UCSD-AML1 (cell line): Measurements from ENCODE around the gene GCSH.

Experiments
- DNase-seq: peaks from one replicate; lab custom pipeline; 2025; ENCODE audit not compliant: unreplicated experiment; lab: John Stamatoyannopoulos, UW

GCSH gene

DNA sequence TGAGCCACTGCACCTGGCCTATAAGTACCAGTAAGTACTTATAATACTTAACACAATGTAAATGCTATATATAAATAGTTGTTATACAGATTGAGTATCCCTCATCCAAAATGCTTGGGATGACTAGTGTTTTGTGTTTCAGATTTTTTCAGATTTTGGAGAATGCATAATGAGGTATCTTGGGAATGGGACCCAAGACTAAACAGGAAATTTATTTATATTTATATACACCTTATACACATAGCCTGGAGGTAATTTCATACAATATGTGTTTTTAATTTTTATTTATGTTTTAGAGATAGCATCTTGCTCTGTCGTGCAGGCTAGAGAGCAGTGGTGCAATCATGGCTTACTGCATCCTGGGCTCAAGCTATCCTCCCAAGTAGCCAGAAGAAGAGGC, 9.8 kb upstream of the GCSH start:
- DNase-seq, result no peak

DNA sequence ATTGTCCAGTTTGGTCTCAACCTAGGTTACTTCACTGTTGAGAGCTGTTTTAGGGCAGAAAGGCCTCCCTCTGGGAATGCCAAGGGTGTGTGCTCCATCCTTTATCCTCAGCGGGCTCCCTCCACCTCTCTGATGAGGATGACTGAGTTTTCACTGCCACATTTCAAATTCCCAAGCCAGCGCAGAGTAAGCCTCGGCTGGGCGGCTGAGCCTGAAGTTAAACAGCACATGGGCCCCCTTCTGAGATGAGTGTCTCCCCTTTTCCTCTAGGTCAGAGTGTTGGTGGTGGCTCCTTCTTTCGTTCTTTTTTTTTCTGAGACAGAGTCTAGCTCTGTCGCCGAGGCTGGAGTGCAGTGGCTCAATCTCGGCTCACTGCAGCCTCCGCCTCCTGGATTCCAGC, 5.5 kb upstream of the GCSH start:
- no peak for DNase-seq

DNA sequence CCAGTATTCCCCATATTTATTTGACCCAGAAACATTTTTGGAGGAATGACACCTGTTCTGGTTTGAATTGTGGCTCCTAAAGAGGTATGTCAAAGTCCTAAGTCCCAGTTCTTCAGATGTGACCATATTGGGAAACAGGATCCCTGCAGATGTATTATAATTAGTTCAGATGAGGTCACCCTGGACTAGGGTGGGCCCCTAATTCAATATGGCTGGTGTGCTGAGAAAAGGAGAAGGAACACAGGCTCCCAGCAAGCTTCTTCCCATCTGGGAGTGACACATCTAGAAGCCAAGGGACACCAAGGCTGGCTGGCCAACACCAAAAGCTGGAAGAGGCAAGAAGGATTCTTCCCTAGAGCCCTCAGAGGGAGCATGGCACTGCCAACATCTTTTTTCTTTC, 3.8 kb upstream of the GCSH start:
- no peak for DNase-seq

DNA sequence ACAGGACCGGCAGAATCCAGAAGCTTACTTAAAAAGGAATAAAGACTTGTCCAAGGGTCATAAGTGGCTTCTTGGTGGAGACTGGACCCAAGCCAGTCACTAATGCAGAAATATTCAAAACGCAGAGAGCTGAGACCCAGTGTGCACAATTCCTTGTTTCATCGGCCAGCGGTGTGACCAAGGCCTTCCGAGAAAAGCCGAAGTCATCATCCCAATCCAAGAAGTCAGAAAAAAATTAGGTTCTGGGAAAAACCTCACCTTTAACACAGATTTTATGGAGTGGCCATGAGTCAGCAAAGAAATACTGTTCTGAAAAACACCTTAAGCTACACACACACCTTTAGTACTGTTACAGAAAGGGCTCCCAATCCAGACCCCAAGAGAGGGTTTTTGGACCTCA, 1.0 kb upstream of the GCSH start:
- DNase-seq, result no peak

DNA sequence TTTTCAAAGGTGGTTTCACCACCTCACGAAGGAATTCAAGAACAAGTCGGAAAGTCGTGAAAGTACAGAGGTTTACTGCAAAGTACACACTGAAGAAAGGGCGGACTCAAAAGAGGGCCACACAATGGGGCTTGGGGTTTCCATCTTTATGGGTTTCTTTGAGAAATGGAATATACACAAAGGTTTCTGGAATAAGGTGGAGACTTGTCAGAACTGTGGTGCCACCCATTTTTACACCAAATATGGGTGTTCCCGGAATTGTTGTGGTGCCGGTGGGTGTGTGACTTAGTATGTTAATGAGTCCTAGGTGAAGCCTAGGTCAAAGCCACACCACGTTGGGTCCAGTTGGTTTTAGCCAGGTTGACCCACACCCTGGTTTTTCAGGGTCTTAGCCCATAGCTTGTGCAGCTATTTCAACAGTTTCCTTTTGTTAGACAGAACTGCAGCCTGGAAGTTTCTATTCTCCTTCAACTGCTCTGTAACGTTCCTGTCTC, 567 bp upstream of the GCSH start:
- DNase-seq, result no peak

DNA sequence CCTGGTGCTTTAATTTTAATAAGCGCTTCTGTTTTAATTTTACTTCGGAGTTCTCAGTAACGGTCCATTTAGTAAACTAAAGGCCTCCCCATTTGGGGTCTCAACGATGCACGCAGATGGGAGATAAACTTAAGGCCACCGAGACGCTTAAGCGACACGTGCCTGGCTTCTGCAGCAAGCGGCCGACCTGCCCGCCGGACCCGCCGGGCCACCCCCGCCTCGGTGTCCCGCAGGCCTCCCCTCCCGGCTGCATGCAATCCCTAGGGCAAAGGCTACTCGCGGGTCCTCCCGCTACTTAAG, 592 bp downstream of the GCSH start:
- DNase-seq, result no peak

DNA sequence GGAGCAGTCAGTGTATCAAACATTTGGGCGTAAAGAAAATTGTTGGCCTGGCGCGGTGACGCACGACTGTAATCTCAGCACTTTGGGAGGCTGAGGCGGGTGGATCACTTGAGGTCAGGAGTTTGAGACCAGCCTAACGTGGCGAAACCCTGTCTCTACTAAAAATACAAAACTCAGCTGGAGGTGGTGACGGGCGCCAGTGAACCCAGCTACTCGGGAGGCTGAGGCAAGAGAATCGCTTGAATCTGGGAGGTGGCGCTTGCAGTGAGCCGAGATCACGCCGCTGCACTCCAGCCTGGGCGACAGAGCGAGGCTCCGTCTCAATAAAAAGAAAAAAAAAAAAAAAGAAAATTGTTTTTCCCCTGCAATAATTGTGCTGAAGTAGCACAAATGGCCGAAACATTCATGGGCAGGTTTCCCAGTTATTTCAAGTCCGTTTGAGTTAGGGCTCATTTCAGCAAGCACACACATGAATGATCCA, 1.4 kb downstream of the GCSH start:
- DNase-seq, result no peak

DNA sequence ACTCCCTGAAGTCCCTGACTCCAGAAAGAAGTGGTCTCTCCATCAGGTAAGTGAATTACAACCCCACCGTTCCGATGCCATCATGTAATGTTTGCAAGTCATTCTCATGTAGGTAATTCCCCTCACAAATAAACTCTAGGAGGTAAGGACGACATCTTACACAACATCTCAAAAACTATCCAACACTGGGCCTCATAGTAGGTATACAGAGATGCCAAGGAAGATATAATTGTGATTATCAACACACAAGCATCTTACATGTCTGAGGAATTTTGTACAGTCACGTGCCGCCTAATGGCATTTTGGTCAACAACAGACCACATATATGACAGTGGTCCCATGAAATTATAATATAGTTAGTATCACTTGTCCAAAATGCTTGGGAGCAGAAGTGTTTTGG, 7.4 kb downstream of the GCSH start:
- no peak for DNase-seq

DNA sequence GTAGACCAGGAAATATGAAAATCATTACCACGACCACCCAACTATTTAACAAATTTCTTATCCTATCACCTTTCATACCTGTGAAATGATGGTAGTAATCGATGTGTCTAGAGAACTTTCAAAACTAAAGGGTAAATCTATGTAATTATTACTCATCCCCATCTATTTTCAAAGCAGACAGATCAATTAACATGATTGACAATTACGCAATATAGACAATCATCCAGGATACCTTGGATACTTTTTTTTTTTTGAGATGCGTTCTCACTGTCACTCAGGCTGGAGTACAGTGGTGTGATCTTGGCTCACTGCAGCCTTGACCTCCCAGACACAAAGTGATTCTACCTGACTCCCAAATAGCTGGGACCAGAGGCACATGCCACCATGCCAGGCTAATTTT, 15.2 kb downstream of the GCSH start:
- no peak for DNase-seq

DNA sequence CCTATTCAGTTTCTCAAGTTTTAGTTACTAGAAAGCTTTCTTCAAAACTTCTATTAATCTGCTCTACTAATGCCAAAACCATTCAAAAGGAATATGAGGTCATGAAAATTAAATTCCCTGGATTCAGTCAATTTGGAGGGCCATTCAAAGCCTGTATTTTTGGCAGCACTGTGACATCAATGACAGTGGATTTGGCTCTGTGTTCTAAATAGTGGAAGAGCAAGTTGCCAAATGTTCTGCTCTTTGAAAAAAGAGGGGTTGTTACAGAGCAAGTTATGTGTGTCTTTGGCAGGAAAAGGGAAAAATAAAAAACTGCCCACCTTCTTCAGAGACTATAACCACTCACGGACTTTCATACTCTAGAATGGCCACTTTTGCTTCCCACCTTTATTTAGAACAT, 16.0 kb downstream of the GCSH start:
- no peak for DNase-seq

DNA sequence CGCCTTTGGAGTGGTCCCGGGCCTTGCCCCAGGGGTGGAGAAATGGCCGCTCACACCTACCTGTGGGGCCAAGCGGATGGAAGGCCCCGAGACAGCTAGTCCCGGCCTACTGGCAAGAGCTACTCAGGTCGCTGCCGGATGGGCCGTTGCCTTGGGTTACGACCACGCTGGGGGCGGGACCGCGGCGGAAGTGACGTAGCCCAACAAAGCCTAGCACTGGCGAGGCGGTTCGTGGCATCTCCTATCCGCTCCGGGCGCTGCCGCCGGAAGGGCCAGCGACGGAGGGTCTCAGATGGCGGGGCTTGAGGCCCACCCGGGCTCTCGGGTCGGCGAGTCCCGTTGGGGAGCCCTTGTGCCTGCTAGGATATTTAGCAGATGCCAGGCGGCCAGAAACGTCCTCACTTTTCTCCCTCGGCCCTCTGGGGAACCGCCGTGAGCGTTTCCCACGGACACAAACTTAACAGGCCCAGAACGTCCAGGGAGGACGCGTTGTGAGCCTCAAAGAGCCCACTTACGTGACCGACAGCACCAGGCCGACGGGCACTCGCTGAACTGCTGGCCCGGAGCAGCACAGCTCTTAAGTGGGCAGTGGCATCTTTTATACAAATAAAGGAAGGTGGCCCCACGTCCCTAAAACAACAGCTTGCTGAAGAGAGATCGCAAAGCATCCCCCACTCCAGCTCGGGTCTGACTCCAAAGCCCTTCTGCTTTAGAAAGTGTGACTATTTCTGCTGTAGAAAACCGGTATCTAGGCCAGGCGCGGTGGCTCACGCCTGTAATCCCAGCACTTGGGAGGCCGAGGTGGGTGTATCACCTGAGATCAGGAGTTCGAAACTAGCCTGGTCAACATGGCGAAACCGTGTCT, 18.9 kb downstream of the GCSH start, which contains the start of gene C16orf46:
TSS of gene C16orf46 (minus strand) at position 163 of the 865 bp plus-strand sequence. CDS start 13,283 bp downstream, outside the sequence.
- peak; percentile 97 for DNase-seq

DNA sequence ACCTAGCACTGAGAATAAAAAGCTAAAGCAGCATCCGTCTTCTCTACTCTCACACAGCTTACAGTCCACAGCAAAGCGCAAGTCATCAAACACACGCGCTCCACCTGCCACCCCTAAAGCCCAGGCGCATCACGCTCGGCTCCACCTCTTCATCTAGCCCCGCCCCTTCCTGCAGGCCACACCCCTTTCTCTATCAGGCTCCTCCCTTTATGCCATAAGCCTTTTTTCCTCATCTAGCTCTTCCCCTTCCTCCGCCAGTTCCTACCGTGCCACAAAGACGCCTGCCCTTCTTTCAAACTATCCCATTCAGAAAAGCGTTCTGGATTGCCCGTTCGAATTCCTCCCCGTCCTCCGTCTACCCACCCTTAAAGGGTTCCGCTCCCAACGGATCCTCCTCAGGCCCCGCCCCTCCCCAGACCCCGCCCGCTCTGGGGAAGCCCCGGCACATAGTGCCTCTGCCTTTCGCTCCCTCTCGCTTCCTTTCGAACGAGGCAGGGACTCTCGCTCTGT, 19.6 kb downstream of the GCSH start:
- peak; percentile 97 for DNase-seq

DNA sequence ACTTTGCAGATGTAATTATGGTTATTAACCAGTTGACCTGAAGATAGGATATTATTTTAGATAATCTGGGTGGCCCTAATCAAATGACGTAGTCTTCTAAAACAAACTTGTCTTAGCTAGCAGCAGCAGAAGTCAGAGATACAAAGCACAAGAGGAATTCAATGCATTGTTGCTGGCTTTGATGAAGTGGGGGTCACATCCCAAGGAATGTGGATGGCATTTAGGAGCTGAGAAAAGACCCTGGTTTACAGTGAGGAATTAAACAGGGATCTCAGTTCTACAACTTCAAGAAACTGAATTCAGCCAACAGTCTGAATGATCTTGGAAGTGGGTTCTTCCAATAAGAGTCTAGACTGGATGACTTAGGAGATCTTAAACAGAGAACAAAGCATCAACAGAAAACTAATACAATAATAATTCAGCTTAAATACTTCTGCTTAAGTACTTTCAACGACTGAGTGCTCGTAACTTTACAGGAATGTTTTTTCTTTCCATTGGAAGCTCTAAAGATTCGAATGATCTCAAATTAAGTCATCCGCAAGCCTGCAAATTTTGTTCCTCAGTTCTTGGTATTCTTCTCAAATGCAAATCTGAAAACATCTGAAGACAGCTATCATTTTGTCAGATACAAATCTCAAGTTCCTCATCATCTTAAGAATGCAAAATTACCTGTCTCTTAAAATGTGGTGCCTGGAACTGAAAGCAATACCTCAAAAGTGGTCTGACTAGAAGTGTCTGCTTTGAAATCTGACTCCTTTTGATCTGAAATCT, 22.4 kb downstream of the GCSH start:
- DNase-seq, result no peak

DNA sequence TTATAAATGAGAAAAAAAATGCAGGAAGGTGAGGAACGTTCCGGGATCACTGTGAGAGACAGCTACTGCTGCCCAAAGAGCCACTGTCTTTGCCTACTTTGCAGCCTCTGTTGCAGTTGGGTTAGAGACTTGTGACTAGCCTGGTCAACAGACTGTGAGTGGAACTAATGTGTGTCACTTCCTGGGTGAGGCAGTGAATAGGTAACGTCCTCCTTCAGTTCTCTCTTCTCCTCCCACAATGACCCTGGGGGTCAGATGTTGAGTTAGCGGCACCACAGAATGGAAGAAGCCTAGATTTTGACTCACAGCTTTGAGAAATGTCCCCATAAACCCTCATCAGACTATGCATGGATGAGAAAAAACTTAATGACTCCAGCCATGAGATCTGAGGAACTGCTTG, 24.4 kb downstream of the GCSH start:
- DNase-seq, result no peak

DNA sequence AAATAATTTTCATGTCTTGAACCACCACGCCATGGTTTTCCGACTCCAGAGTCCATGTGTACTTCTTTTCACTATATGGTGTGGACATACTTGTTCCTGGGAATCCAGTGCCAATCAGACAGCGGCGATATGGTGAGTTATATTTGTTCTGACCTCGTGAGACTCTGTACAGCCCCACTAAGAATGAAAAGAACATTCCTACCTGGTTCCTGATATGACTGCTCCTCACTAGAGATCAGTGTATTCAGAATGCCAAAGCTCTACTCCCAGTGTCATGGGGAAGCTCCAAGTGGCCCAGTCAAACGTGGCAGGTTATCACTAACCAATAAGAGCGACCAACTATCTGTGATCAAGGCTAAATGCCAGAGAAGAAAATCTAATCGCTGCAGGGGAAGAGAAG, 25.2 kb downstream of the GCSH start:
- no peak for DNase-seq

DNA sequence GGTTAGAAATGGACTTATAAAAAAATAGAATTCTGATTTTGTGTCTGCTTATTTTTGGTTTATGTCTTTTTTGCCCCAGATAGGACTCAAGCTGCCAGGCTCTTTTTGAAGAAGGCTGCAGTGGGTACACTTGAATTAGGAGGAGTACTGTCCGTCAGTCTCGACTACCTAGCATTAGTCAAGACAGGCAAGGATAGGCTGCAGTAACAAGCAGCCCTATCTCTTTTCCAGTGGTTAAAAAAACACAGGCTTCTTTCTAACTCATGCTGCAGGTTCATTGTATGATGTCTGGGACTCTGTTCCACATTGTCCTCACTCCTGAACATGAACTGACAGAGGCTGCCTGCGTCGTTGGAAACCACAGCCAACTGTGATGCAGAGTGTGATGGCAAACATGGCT, 27.1 kb downstream of the GCSH start:
- DNase-seq, result no peak

DNA sequence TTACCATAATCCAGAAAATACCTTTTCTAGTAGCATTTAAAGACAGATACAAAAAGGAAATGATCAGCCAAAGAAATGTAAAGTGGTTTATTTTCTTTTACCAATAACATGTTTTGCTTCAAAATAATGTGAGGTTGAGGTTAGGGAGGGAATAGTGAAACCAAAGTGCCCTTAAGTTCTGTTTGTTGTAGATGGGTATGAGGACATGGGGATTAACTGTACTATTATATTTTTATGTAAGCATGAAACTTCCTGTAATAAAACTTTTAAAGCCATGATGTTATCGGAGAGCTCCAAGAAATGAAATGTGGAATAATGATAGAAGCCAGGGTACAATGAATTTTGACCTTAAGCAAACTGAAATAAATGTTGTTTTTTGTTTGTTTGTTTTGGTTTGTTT, 29.0 kb downstream of the GCSH start:
- DNase-seq, result no peak

DNA sequence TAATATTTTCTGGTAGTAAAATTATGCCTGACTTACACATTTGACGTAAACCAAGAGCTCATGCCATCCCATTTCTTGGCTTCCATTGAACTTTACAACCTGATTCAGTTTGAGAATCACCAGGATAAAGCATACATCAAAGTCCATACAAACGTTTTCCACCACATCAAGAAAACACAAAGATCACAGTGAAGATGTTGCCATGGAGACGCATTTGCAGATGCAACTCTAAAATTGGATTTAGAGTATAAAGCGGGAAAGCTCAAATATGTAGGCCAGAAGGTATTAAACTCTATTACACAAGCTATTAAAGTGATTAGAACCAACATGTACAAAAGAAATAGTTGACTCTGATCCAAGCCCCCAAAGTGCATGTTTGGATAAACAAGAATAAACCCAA, 29.5 kb downstream of the GCSH start:
- DNase-seq, result no peak

DNA sequence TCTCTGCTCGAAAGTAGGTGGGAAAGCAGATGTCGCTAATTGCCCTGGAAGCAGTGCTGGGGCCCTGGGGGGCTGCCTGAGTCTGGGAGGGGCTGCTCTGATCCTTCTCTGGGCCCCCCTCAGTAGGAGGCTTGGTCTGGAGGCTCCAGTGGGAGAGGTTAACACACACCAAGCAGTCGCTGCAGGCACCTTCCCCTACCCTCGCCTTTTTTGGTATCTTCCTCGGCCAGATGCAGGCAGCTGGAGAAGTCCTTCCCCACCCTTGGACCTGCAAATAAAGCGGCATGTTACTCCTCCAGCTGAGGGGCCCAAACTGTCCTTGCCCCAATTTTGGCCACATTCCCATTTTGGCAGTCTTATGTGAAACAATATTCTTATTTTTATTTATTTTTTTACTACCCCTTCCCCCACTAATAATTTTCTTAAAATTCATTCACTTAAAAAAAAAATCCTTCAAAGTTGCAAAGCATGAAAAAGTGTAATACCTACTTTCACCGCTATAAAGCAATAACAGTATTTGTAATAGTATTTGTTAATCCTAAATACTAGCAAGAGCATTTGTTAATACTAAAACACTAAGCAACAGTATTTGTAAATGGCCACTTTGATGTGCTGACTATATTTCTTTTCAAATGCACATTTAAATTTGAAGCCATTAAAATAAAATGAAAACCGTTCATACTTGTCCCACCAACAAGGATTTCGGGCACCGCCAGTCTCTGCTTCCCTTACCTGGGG, 34.2 kb downstream of the GCSH start:
- DNase-seq, result no peak

DNA sequence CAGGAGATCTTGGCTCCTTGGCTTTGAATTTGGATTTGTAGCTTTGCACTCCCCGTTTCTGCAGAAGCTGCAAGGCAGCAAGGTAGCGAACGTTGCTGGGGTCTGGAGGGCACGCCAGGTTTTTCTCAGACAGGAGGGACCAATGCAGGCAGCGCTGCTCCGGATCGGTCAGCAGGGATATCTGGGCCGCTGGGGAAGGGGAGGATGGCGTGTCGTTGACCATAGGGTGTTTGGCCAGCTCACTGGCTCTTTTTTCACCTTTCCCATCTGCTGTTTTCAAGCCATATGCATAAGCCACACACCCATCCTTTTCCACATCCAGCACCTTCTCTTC, 34.9 kb downstream of the GCSH start:
- DNase-seq, result no peak

DNA sequence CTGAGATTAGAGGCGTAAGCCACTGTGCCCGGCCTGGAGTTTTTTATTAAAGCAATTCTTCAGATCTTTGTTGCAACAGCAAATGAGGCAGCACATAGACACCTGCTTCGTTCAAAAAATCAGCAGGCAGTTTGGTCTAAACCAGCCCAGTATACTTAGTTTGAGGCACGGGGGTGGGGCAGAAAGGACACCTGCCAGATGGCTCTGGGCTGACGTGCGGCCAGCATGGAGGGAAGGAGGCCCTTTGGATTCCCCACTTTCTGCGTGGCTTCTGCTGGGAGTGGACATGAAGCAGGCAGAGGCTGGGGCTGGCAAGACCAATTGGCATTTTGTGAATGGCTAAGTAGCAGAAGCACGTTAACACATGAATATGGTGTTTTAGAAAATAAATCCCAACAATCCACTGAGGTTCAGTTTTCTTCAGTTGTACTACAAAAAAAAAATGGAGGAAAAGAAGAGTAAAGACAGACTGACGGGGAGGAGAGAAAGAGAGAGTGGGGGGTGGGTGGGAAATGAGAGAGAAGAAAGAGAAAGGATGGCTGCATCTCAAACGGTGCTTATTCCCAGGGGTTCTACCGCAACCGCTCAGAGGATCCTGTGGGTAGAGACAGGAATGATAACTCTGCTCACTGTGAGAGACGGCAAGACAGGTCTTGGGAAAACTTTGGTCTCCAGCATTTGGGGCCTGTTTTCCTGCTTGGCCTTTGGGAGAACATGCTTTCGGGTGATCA, 35.5 kb downstream of the GCSH start:
- DNase-seq, result no peak
